H1 (cell line): ENCODE data around the gene GCNT1. TPM values are rescaled to one million over a fixed set of nuclear protein-coding genes. Genes with fewer than 3 reads are reported as not detected.

Source experiments
- CTCF ChIA-PET: fragments of 300-600 bp; sonication (Branson Sonifier 250); formaldehyde crosslinking; loops from one replicate; lab custom pipeline; 2021; ENCODE audit not compliant: partially characterized antibody; lab: Charles Lee
- POLR2A ChIA-PET: fragments of 300-600 bp; sonication (Branson Sonifier 250); formaldehyde crosslinking; loops from one replicate; lab custom pipeline; 2021; ENCODE audit warnings: inconsistent platforms; ENCODE audit not compliant: partially characterized antibody; lab: Charles Lee
- DNase-seq, 2 experiments: peaks; one replicate each; pipeline versions ENCODE4 v3.0.0 to v3.0.0-alpha.2; 2010 to 2022; ENCODE audit warnings: low spot score in 2 of 2, low read depth in 1 of 2, mixed read lengths in 1 of 2
- FAIRE-seq: peaks from 2 replicates; lab custom pipeline; 2011; peaks lifted over from hg19 to GRCh38; lab: Jason Lieb, UNC
- H2AFZ ChIP-seq: 2 replicates; pipeline ENCODE4 v1.8.1; 2012; ENCODE audit warnings: low read length, inconsistent platforms
- H2AK5ac ChIP-seq: 2 replicates; pipeline ENCODE4 v1.6.1; 2013; ENCODE audit warnings: low read depth, low read length
- H2BK120ac ChIP-seq: replicated peaks from 2 replicates; pipeline ENCODE3; 2013; ENCODE audit warnings: low read depth, low read length, inconsistent platforms
- H2BK12ac ChIP-seq: 2 replicates; pipeline ENCODE4 v1.6.1; 2013; ENCODE audit warnings: low read depth, low read length
- H2BK15ac ChIP-seq: 2 replicates; pipeline ENCODE4 v1.6.1; 2013; ENCODE audit warnings: low read length
- H2BK20ac ChIP-seq: 2 replicates; pipeline ENCODE4 v1.6.1; 2013; ENCODE audit warnings: low read length
- H2BK5ac ChIP-seq: 2 replicates; pipeline ENCODE4 v1.6.1; 2013; ENCODE audit warnings: low read depth, low read length
- H3K14ac ChIP-seq: 2 replicates; pipeline ENCODE4 v1.6.1; 2013; ENCODE audit warnings: inconsistent platforms; ENCODE audit not compliant: insufficient read length
- H3K18ac ChIP-seq: 2 replicates; pipeline ENCODE4 v1.6.1; 2013; ENCODE audit warnings: low read length; ENCODE audit errors: extremely low read depth
- H3K23ac ChIP-seq: 2 replicates; pipeline ENCODE4 v1.6.1; 2013; ENCODE audit warnings: inconsistent platforms; ENCODE audit not compliant: insufficient read length
- H3K23me2 ChIP-seq: 2 replicates; pipeline ENCODE4 v1.6.1; 2013; ENCODE audit warnings: low read depth, low read length
- H3K27ac ChIP-seq: 2 replicates; pipeline ENCODE4 v1.6.1; 2011; ENCODE audit warnings: low read depth, low read length, inconsistent platforms
- H3K27me3 ChIP-seq, 4 experiments: replicated peaks in 1 of 4; 1 replicate in 1 of 4; 2 replicates in 3 of 4; pipeline versions ENCODE4 v1.6.1 to v1.8.1; 2011 to 2013; ENCODE audit warnings: low read length in 3 of 4, mild to moderate bottlenecking in 3 of 4, inconsistent platforms in 2 of 4, mixed read lengths in 2 of 4, moderate library complexity in 1 of 4; ENCODE audit not compliant: control insufficient read depth in 3 of 4, insufficient read depth in 3 of 4; ENCODE audit errors: extremely low read depth in 1 of 4
- H3K36me3 ChIP-seq, 4 experiments: 2 replicates each; pipeline versions ENCODE4 v1.6.1 to v1.8.1; 2011 to 2013; ENCODE audit warnings: mild to moderate bottlenecking in 4 of 4, low read length in 3 of 4, moderate library complexity in 2 of 4, control low read depth in 1 of 4, inconsistent platforms in 1 of 4; ENCODE audit not compliant: insufficient read depth in 4 of 4, control insufficient read depth in 2 of 4
- H3K4ac ChIP-seq: replicated peaks from 2 replicates; pipeline ENCODE3; 2013; ENCODE audit warnings: low read length, low read depth, mixed read lengths, inconsistent platforms; ENCODE audit not compliant: insufficient read length
- H3K4me1 ChIP-seq, 4 experiments: replicated peaks in 1 of 4; 1 replicate in 1 of 4; 2 replicates in 3 of 4; pipeline versions ENCODE4 v1.6.1 to v1.8.1; 2011 to 2013; ENCODE audit warnings: low read length in 3 of 4, inconsistent platforms in 2 of 4, mixed read lengths in 1 of 4; ENCODE audit not compliant: insufficient read depth in 4 of 4, control insufficient read depth in 3 of 4
- H3K4me2 ChIP-seq, 2 experiments: 2 replicates each; pipeline versions ENCODE4 v1.6.1 to v1.8.1; 2011 to 2013; ENCODE audit warnings: low read depth in 2 of 2, low read length in 2 of 2, control low read depth in 1 of 2, inconsistent platforms in 1 of 2, mild to moderate bottlenecking in 1 of 2; ENCODE audit not compliant: insufficient read depth in 1 of 2
- H3K4me3 ChIP-seq, 4 experiments: fragments of 200-600, 300-600 bp in 1 of 4; sonication (generic), shearing (Covaris generic), sonication (Bioruptor Twin) in 1 of 4; 2 replicates each; pipeline versions ENCODE4 v1.5.1 to v1.8.1; 2011 to 2016; ENCODE audit warnings: low read length in 4 of 4, low read depth in 3 of 4, control low read depth in 2 of 4, inconsistent platforms in 2 of 4, mild to moderate bottlenecking in 2 of 4, mixed read lengths in 1 of 4, moderate library complexity in 1 of 4; ENCODE audit not compliant: insufficient read depth in 2 of 4; ENCODE audit errors: extremely low read depth in 1 of 4
- H3K56ac ChIP-seq: replicated peaks from 2 replicates; pipeline ENCODE3; 2013; ENCODE audit warnings: low read depth, mild to moderate bottlenecking, mixed read lengths, low read length, inconsistent platforms; ENCODE audit not compliant: insufficient read length
- H3K79me1 ChIP-seq: 2 replicates; pipeline ENCODE4 v1.6.1; 2013; ENCODE audit warnings: low read depth, low read length, control low read depth
- H3K79me2 ChIP-seq, 2 experiments: 2 replicates each; pipeline versions ENCODE4 v1.6.1 to v1.8.1; 2012 to 2013; ENCODE audit warnings: low read length in 2 of 2, mild to moderate bottlenecking in 2 of 2, inconsistent platforms in 1 of 2; ENCODE audit not compliant: insufficient read depth in 2 of 2, control insufficient read depth in 1 of 2
- H3K9ac ChIP-seq, 4 experiments: replicated peaks in 1 of 4; 1 replicate in 1 of 4; 2 replicates in 3 of 4; pipeline versions ENCODE4 v1.6.1 to v1.8.1; 2011 to 2013; ENCODE audit warnings: low read depth in 3 of 4, low read length in 3 of 4, control low read depth in 2 of 4, mild to moderate bottlenecking in 2 of 4, moderate library complexity in 2 of 4, inconsistent platforms in 1 of 4; ENCODE audit errors: extremely low read depth in 1 of 4
- H3K9me3 ChIP-seq, 2 experiments: 2 replicates each; pipeline versions ENCODE4 v1.6.1 to v1.8.1; 2012 to 2013; ENCODE audit warnings: mild to moderate bottlenecking in 2 of 2, moderate library complexity in 2 of 2, control low read depth in 1 of 2, inconsistent platforms in 1 of 2, low read depth in 1 of 2, low read length in 1 of 2, mixed read lengths in 1 of 2; ENCODE audit not compliant: insufficient read depth in 2 of 2
- H4K20me1 ChIP-seq, 2 experiments: replicated peaks in 1 of 2; 2 replicates each; pipeline versions ENCODE3 to v1.8.1; 2011 to 2013; ENCODE audit warnings: inconsistent platforms in 2 of 2, low read length in 2 of 2, mild to moderate bottlenecking in 1 of 2; ENCODE audit not compliant: insufficient read depth in 2 of 2, control insufficient read depth in 1 of 2
- H4K5ac ChIP-seq: 2 replicates; pipeline ENCODE4 v1.6.1; 2013; ENCODE audit warnings: low read length, low read depth, mixed read lengths, inconsistent platforms; ENCODE audit not compliant: insufficient read length
- H4K8ac ChIP-seq: 2 replicates; pipeline ENCODE4 v1.8.0; 2013; ENCODE audit warnings: mild to moderate bottlenecking, moderate library complexity, low read length, inconsistent platforms; ENCODE audit not compliant: insufficient read depth; ENCODE audit errors: extremely low read depth
- H4K91ac ChIP-seq: replicated peaks from 2 replicates; pipeline ENCODE3; 2013; ENCODE audit warnings: low read length, mixed read lengths, inconsistent platforms; ENCODE audit not compliant: insufficient read length
- CBX8 ChIP-seq: fragments of 300-800, 300-1000 bp; sonication (generic); IDR thresholded peaks from 2 replicates; pipeline ENCODE4 v1.7.1; 2016; ENCODE audit warnings: low read depth, low read length, borderline replicate concordance
- CTCF ChIP-seq, 3 experiments: IDR thresholded peaks; 1 replicate in 2 of 3; 2 replicates in 1 of 3; pipeline versions ENCODE4 v1.5.1 to v1.6.1; 2011; ENCODE audit warnings: low read length in 3 of 3, mild to moderate bottlenecking in 3 of 3, inconsistent platforms in 2 of 3, low read depth in 1 of 3, moderate library complexity in 1 of 3; ENCODE audit not compliant: insufficient read depth in 1 of 3; ENCODE audit errors: control extremely low read depth in 1 of 3
- E2F6 ChIP-seq: IDR thresholded peaks from 2 replicates; pipeline ENCODE4 v1.6.1; 2012; ENCODE audit warnings: inconsistent platforms
- JUN ChIP-seq: IDR thresholded peaks from 2 replicates; pipeline ENCODE4 v1.6.1; 2011; ENCODE audit warnings: low read depth, mild to moderate bottlenecking, improper control_type of control experiment, low read length
- KDM1A ChIP-seq: fragments of 200-600, 300-600 bp; sonication (generic); IDR thresholded peaks from 2 replicates; pipeline ENCODE4 v1.7.1; 2016; ENCODE audit warnings: mild to moderate bottlenecking, low read length, borderline replicate concordance
- NANOG ChIP-seq: IDR thresholded peaks from 2 replicates; pipeline ENCODE4 v1.6.1; 2011; ENCODE audit warnings: low read length, low read depth, mild to moderate bottlenecking, inconsistent platforms; ENCODE audit not compliant: insufficient read depth, poor library complexity, severe bottlenecking
- PHF8 ChIP-seq: fragments of 200-600 bp; sonication (generic); conservative IDR thresholded peaks from 2 replicates; pipeline ENCODE4 v1.7.1; 2012; ENCODE audit warnings: low read depth, mild to moderate bottlenecking, inconsistent platforms, low read length, moderate library complexity
- SP1 ChIP-seq: IDR thresholded peaks from 2 replicates; pipeline ENCODE4 v1.6.1; 2011; ENCODE audit warnings: low read depth, low read length
- SRF ChIP-seq: IDR thresholded peaks from 2 replicates; pipeline ENCODE4 v1.6.1; 2011; ENCODE audit warnings: mild to moderate bottlenecking, low read depth, low read length, moderate library complexity
- WGBS, 2 experiments: shearing (Covaris generic) in 1 of 2; methylation state at CpG; one replicate each; pipeline versions ENCODE4 v1.1.6 to v1.1.7; 2013 to 2015; ENCODE audit warnings: low lambda C conversion rate in 2 of 2, mixed read lengths in 2 of 2, inconsistent platforms in 1 of 2, low coverage in 1 of 2, missing lambda C conversion rate in 1 of 2; ENCODE audit not compliant: insufficient replicate concordance in 2 of 2, insufficient coverage in 1 of 2, insufficient read length in 1 of 2; ENCODE audit errors: extremely low coverage in 1 of 2, missing lambda C conversion rate in 1 of 2; 5-methylcytosine and 5-hydroxymethylcytosine counted together
- polyA plus RNA-seq, 7 experiments: library from polyadenylated mRNA; depleted of rRNA in 3 of 7; stranded (reverse) in 5 of 7; unstranded in 2 of 7; fragments of >200 nt in 5 of 7; fragments of 200-250 nt in 2 of 7; gene quantifications; 1 replicate in 5 of 7; 2 replicates in 1 of 7; 4 replicates in 1 of 7; pipeline versions ENCODE4 v1.2.1 to v1.2.3, GENCODE V29; 2011 to 2013; ENCODE audit warnings: missing spikeins in 2 of 7, mixed read lengths in 2 of 7
- total RNA-seq: library from RNA; stranded (reverse); fragmentation: NEBNext Ultra II Directional; extraction: Animal tissue kit (Norgen Biotek cat#: 25700); gene quantifications from 2 replicates; pipeline ENCODE4 v1.2.1, GENCODE V29; 2021

Gene GCNT1
- total and polyA plus RNA-seq, 2 of the 8 experiments (the other 6 are each of a cell fraction or from before 2014, with no cell fraction given) = 13.0 to 16.5 TPM

- no peaks in the 10 kb centered on the region for H3K36me3 ChIP-seq
- H2BK20ac ChIP-seq = no peak overlapping the region
- no peak overlapping the region for H3K4me3 ChIP-seq
- no peaks in the 10 kb centered on the region for H3K79me1 ChIP-seq
- no peaks in the 10 kb centered on the region for H3K23me2 ChIP-seq
- no peak overlapping the region for H3K4ac ChIP-seq
- no peaks in the 10 kb centered on the region for H3K79me2 ChIP-seq
- no peak overlapping the region for H4K91ac ChIP-seq
- CTCF ChIA-PET = no interaction called here
- H3K14ac ChIP-seq = no peak overlapping the region
- no peak overlapping the region for H3K23ac ChIP-seq
- H2BK12ac ChIP-seq = no peak overlapping the region
- no peaks in the 10 kb centered on the region for H3K4me1 ChIP-seq
- TF ChIP-seq CBX8 = no peak
- no peak for TF ChIP-seq NANOG
- no peak for TF ChIP-seq E2F6
- TF ChIP-seq SRF = no peak
- no peak for TF ChIP-seq KDM1A
- no peak for TF ChIP-seq JUN
- no peak for TF ChIP-seq CTCF (IDR thresholded peaks at IDR 0.05; ENCODE audit: control extremely low read depth in 1 of 3, insufficient read depth in 1 of 3, low read depth in 1 of 3, low read length in 3 of 3)
- TF ChIP-seq SP1 = no peak
- TF ChIP-seq PHF8 = no peak
- FAIRE-seq = no peak
- H3K56ac ChIP-seq = no peak overlapping the region
- no peak overlapping the region for H2AK5ac ChIP-seq
- no peak overlapping the region for H3K9ac ChIP-seq
- no peak overlapping the region for H2BK15ac ChIP-seq
- H3K9me3 ChIP-seq = no peaks in the 10 kb centered on the region
- H3K27me3 ChIP-seq = no peaks in the 10 kb centered on the region
- 0 out of 2 replicates have a peak overlapping the region, but pooled peaks have one; percentile 60 for H2AFZ ChIP-seq
- H2BK5ac ChIP-seq = no peak overlapping the region
- H2BK120ac ChIP-seq = no peak overlapping the region
- no peak overlapping the region for H4K5ac ChIP-seq
- H3K27ac ChIP-seq = no peak overlapping the region
- DNase-seq = no peak
- no peak overlapping the region for H3K18ac ChIP-seq
- H4K8ac ChIP-seq = no peak overlapping the region
- no peaks in the 10 kb centered on the region for H4K20me1 ChIP-seq
- no peak overlapping the region for H3K4me2 ChIP-seq
- POLR2A ChIA-PET = no interaction called here
- WGBS, 2 experiments = 78% methylated on average over 8 of the region's 8 CpGs; no CpG with 5 or more reads in 1 of the 2 experiments
These were observed 60.3 kb downstream of the GCNT1 start for GRCh38 chr9:76519075-76519835.
